CD14-positive monocyte (primary cell): Measurements from ENCODE around the gene LINGO4. TPM values are rescaled to one million over a fixed set of nuclear protein-coding genes. Genes with fewer than 3 reads are reported as not detected.

ENCODE experiments used
- DNase-seq, 3 donors: peaks; one replicate each; pipeline ENCODE4 v3.0.0-alpha.2; 2011 to 2022
- H2AFZ ChIP-seq: 2 replicates; pipeline ENCODE4 v1.6.0; 2012; ENCODE audit warnings: mild to moderate bottlenecking, low read depth, low read length, inconsistent platforms; ENCODE audit not compliant: insufficient read depth, poor library complexity, severe bottlenecking
- H3K27ac ChIP-seq, 2 donors: 1 replicate in 1 of 2; 2 replicates in 1 of 2; pipeline ENCODE4 v1.5.1; 2012 to 2013; ENCODE audit warnings: low read length in 2 of 2, control low read depth in 1 of 2, inconsistent platforms in 1 of 2, low read depth in 1 of 2, mild to moderate bottlenecking in 1 of 2
- H3K27me3 ChIP-seq, 2 donors: one replicate each; pipeline versions ENCODE4 v1.6.0 to v1.6.1; 2011 to 2013; ENCODE audit warnings: low read length in 2 of 2; ENCODE audit not compliant: control insufficient read depth in 2 of 2, insufficient read depth in 2 of 2
- H3K36me3 ChIP-seq, 2 donors: replicated peaks in 1 of 2; 1 replicate in 1 of 2; 2 replicates in 1 of 2; pipeline versions ENCODE4 v1.5.1 to v1.6.1; 2012 to 2013; ENCODE audit warnings: low read length in 2 of 2, control low read depth in 1 of 2, inconsistent platforms in 1 of 2, mild to moderate bottlenecking in 1 of 2; ENCODE audit not compliant: insufficient read depth in 2 of 2, control insufficient read depth in 1 of 2
- H3K4me1 ChIP-seq, 2 donors: 1 replicate in 1 of 2; 2 replicates in 1 of 2; pipeline versions ENCODE4 v1.5.1 to v1.6.1; 2012 to 2013; ENCODE audit warnings: low read length in 2 of 2, control low read depth in 1 of 2, inconsistent platforms in 1 of 2, mild to moderate bottlenecking in 1 of 2, moderate library complexity in 1 of 2; ENCODE audit not compliant: insufficient read depth in 2 of 2, control insufficient read depth in 1 of 2
- H3K4me2 ChIP-seq: replicated peaks from 2 replicates; pipeline ENCODE3; 2012; ENCODE audit warnings: low read length, moderate library complexity, mild to moderate bottlenecking; ENCODE audit not compliant: poor library complexity, severe bottlenecking; ENCODE audit errors: extremely low read depth
- H3K4me3 ChIP-seq, 3 experiments: fragments of 200-600 bp in 1 of 3; sonication (generic) in 1 of 3; replicated peaks in 1 of 3; 1 replicate in 2 of 3; 2 replicates in 1 of 3; pipeline ENCODE4 v1.5.1; 2011 to 2013; ENCODE audit warnings: low read length in 3 of 3, mild to moderate bottlenecking in 3 of 3, control low read depth in 2 of 3, low read depth in 2 of 3, inconsistent platforms in 1 of 3, moderate library complexity in 1 of 3
- H3K79me2 ChIP-seq: 2 replicates; pipeline ENCODE4 v1.6.0; 2012; ENCODE audit warnings: mild to moderate bottlenecking, control low read depth, inconsistent platforms, low read length, moderate library complexity; ENCODE audit not compliant: insufficient read depth
- H3K9ac ChIP-seq: 2 replicates; pipeline ENCODE4 v1.6.0; 2017; ENCODE audit warnings: low read length, mild to moderate bottlenecking; ENCODE audit not compliant: insufficient read depth, poor library complexity, severe bottlenecking
- H3K9me3 ChIP-seq, 2 donors: replicated peaks in 1 of 2; 1 replicate in 1 of 2; 2 replicates in 1 of 2; pipeline versions ENCODE4 v1.5.1 to v1.6.1; 2012 to 2013; ENCODE audit warnings: low read length in 2 of 2, control low read depth in 1 of 2; ENCODE audit not compliant: control insufficient read depth in 1 of 2, insufficient read depth in 1 of 2
- H4K20me1 ChIP-seq: 2 replicates; pipeline ENCODE4 v1.6.0; 2012; ENCODE audit warnings: mild to moderate bottlenecking, low read length, control low read depth, moderate library complexity; ENCODE audit not compliant: insufficient read depth
- H3K27ac Mint-ChIP-seq, 7 donors: one replicate each; pipeline ENCODE4 v1.8.0; 2020; ENCODE audit warnings: mild to moderate bottlenecking in 7 of 7, mixed read lengths in 7 of 7, moderate library complexity in 6 of 7, inconsistent platforms in 2 of 7
- H3K27me3 Mint-ChIP-seq, 3 donors: one replicate each; pipeline ENCODE4 v1.8.0; 2021 to 2022; ENCODE audit warnings: low read depth in 3 of 3, mild to moderate bottlenecking in 3 of 3, mixed read lengths in 3 of 3, moderate library complexity in 3 of 3, inconsistent platforms in 1 of 3
- H3K36me3 Mint-ChIP-seq, 2 donors: one replicate each; pipeline ENCODE4 v1.8.0; 2020; ENCODE audit warnings: mixed read lengths in 2 of 2, inconsistent platforms in 1 of 2, mild to moderate bottlenecking in 1 of 2
- H3K4me1 Mint-ChIP-seq: one replicate; pipeline ENCODE4 v1.8.0; 2020; ENCODE audit warnings: mild to moderate bottlenecking, mixed read lengths
- H3K4me3 Mint-ChIP-seq, 2 donors: one replicate each; pipeline ENCODE4 v1.8.0; 2020; ENCODE audit warnings: mild to moderate bottlenecking in 2 of 2, mixed read lengths in 2 of 2, moderate library complexity in 1 of 2
- H3K9me3 Mint-ChIP-seq, 7 donors: one replicate each; pipeline ENCODE4 v1.8.0; 2020 to 2022; ENCODE audit warnings: mixed read lengths in 7 of 7, mild to moderate bottlenecking in 6 of 7, moderate library complexity in 6 of 7, inconsistent platforms in 2 of 7
- CTCF ChIP-seq: fragments of 200-600 bp; IDR thresholded peaks from one replicate; pipeline ENCODE4 v1.8.0; 2022; ENCODE audit warnings: antibody characterized with exemption, mild to moderate bottlenecking
- WGBS: methylation state at CpG from one replicate; pipeline ENCODE4 v1.1.5; 2013; ENCODE audit warnings: missing lambda C conversion rate; ENCODE audit not compliant: insufficient coverage; 5-methylcytosine and 5-hydroxymethylcytosine counted together
- intact Hi-C, 2 donors: fragments of 100-400 bp; cut with micrococcal nuclease; formaldehyde crosslinking; loops; one replicate each; pipeline versions ENCODE4 v1.15.0 to v1.15.1; 2023
- polyA plus RNA-seq, 3 donors: library from polyadenylated mRNA; depleted of rRNA in 1 of 3; unstranded in 2 of 3; stranded (reverse) in 1 of 3; fragments of 300-500 nt in 2 of 3; fragments of >200 nt in 1 of 3; fragmentation: Illumina TruSeq in 2 of 3; gene quantifications; 1 replicate in 2 of 3; 2 replicates in 1 of 3; pipeline ENCODE4 v1.2.3, GENCODE V29; 2012 to 2021

LINGO4 gene
- polyA plus RNA-seq, 3 donors: not detected

GRCh38 chr1:151807766-151808165 lies 2.5 kb upstream of the LINGO4 start:
- Mint-ChIP-seq H3K27ac (no peak overlapping the region), H3K36me3 (no peaks in the 10 kb centered on the region), H3K4me3 (no peak overlapping the region), H3K4me1 (peaks cover 15% of the 10 kb centered on the region), H3K9me3 (no peaks in the 10 kb centered on the region), H3K27me3 (peaks cover 15 to 18% (median 16%) of the 10 kb centered on the region in 3 donors)
- Histone ChIP-seq H4K20me1 (no peaks in the 10 kb centered on the region), H3K4me2 (no peak overlapping the region), H3K27me3 (peaks cover 0 to 2% of the 10 kb centered on the region in 2 donors), H3K4me3 (no peak overlapping the region), H2AFZ (no peak overlapping the region), H3K4me1 (peaks cover 0 to 6% of the 10 kb centered on the region in 2 donors), H3K9me3 (no peaks in the 10 kb centered on the region), H3K9ac (no peak overlapping the region), H3K36me3 (no peaks in the 10 kb centered on the region), H3K27ac (no peak overlapping the region), H3K79me2 (no peaks in the 10 kb centered on the region)
- no CpG with 5 or more reads among the region's 1 CpG for WGBS
- intact Hi-C loops: no loop called here
- no peak for DNase-seq
- no peak for TF ChIP-seq CTCF

- Histone ChIP-seq H3K4me3 (no peak overlapping the region), H3K36me3 (no peaks in the 10 kb centered on the region), H3K27me3 (peaks cover 0 to 2% of the 10 kb centered on the region in 2 donors), H3K27ac (no peak overlapping the region), H3K9me3 (no peaks in the 10 kb centered on the region), H3K9ac (no peak overlapping the region), H4K20me1 (no peaks in the 10 kb centered on the region), H3K79me2 (no peaks in the 10 kb centered on the region), H2AFZ (no peak overlapping the region), H3K4me1 (peaks cover 0 to 6% of the 10 kb centered on the region in 2 donors), H3K4me2 (no peak overlapping the region)
- 97% methylated on average over 5 of the region's 5 CpGs for WGBS
- Mint-ChIP-seq H3K36me3 (no peaks in the 10 kb centered on the region), H3K27ac (no peak overlapping the region), H3K4me1 (peaks cover 15% of the 10 kb centered on the region), H3K4me3 (no peak overlapping the region), H3K9me3 (no peaks in the 10 kb centered on the region), H3K27me3 (peaks cover 13 to 21% (median 17%) of the 10 kb centered on the region in 3 donors)
- no peak for TF ChIP-seq CTCF
- no peak for DNase-seq
- intact Hi-C loops: no loop called here
Observed at GRCh38 chr1:151807131-151807530, 1.9 kb upstream of the LINGO4 start.
